Liver (tissue), 3 donors: ENCODE data around the gene SCN1A.

Experiments
- CTCF ChIP-seq: fragments of 150-350 bp; IDR thresholded peaks from 2 replicates; pipeline ENCODE4 v1.5.1; 2017; ENCODE audit warnings: improper control_type of control experiment, low read depth, low read length; ENCODE audit not compliant: missing input control
- EGR1 ChIP-seq, 2 donors: IDR thresholded peaks; 2 replicates each; pipeline ENCODE4 v1.6.1; 2016 to 2018; ENCODE audit warnings: antibody characterized with exemption in 2 of 2, low read depth in 2 of 2
- GABPA ChIP-seq, 2 donors: IDR thresholded peaks in 1 of 2; conservative IDR thresholded peaks in 1 of 2; 2 replicates each; pipeline ENCODE4 v1.6.1; 2016; ENCODE audit warnings: antibody characterized with exemption in 2 of 2, mild to moderate bottlenecking in 1 of 2, moderate library complexity in 1 of 2
- TAF1 ChIP-seq: conservative IDR thresholded peaks from 2 replicates; pipeline ENCODE4 v1.6.1; 2016; ENCODE audit warnings: antibody characterized with exemption, mild to moderate bottlenecking
- donor health status: healthy.
- donor health status: healthy.

GRCh38 chr2:166060191-166060590 is 67.6 kb downstream of the SCN1A start:
- TF ChIP-seq EGR1 (IDR thresholded peaks at IDR 0.05; ENCODE audit: low read depth in 2 of 2) = no peak
- TF ChIP-seq CTCF = no peak
- TF ChIP-seq TAF1 = no peak
- no peak for TF ChIP-seq GABPA (IDR thresholded peaks at IDR 0.05 in 1 of 2, conservative IDR thresholded peaks at IDR 0.05 in 1 of 2)
